Ovary (tissue), 9 donors: Measurements from ENCODE around the gene LIM2. TPM values are rescaled to one million over a fixed set of nuclear protein-coding genes. Genes with fewer than 3 reads are reported as not detected.

Source experiments
- DNase-seq, 5 donors: peaks; one replicate each; pipeline ENCODE4 v3.0.0-alpha.2; 2019 to 2020
- H3K27ac ChIP-seq, 2 donors: fragments of 200-600 bp; one replicate each; pipeline versions ENCODE4 v1.5.1 to v1.8.0; 2019 to 2022
- H3K27me3 ChIP-seq: fragments of 200-600 bp; one replicate; pipeline ENCODE4 v1.8.0; 2022
- H3K36me3 ChIP-seq: fragments of 200-600 bp; sonication (generic); one replicate; pipeline ENCODE4 v1.5.1; 2019
- H3K4me1 ChIP-seq: one replicate; pipeline ENCODE4 v1.8.1; 2013; ENCODE audit warnings: mild to moderate bottlenecking, moderate library complexity; ENCODE audit not compliant: insufficient read depth
- H3K4me3 ChIP-seq: fragments of 200-600 bp; sonication (generic); one replicate; pipeline ENCODE4 v1.5.1; 2017
- H3K9me3 ChIP-seq, 2 donors: fragments of 200-600 bp in 1 of 2; sonication (generic) in 1 of 2; one replicate each; pipeline versions ENCODE4 v1.5.1 to v1.8.1; 2013 to 2019; ENCODE audit warnings: mild to moderate bottlenecking in 1 of 2, moderate library complexity in 1 of 2
- CTCF ChIP-seq, 3 donors: fragments of 450-650 bp in 2 of 3; fragments of 200-600 bp in 1 of 3; IDR thresholded peaks; one replicate each; pipeline versions ENCODE4 v1.5.1 to v1.8.0; 2016 to 2022; ENCODE audit warnings: antibody characterized with exemption in 3 of 3, mild to moderate bottlenecking in 1 of 3
- EP300 ChIP-seq: sonication (generic); formaldehyde crosslinking; IDR thresholded peaks from one replicate; pipeline ENCODE4 v1.6.1; 2017; ENCODE audit warnings: antibody characterized with exemption
- POLR2A ChIP-seq: fragments of 450-650 bp; IDR thresholded peaks from one replicate; pipeline ENCODE4 v1.6.1; 2017; ENCODE audit warnings: antibody characterized with exemption, mild to moderate bottlenecking, moderate library complexity
- WGBS, 3 donors: extraction: QIAGEN DNeasy Blood & Tissue Kit in 1 of 3; methylation state at CpG; one replicate each; pipeline versions ENCODE4 v1.1.5 to v1.1.7; 2013 to 2017; 5-methylcytosine and 5-hydroxymethylcytosine counted together
- intact Hi-C, 4 donors: fragments of 100-400 bp; cut with DNase I; formaldehyde crosslinking; loops; one replicate each; pipeline versions ENCODE4 v1.11.0 to v1.15.1; 2022 to 2023
- polyA plus RNA-seq, 2 donors: library from polyadenylated mRNA; stranded (reverse); fragments of 200-250 nt in 1 of 2; fragments of 350-450 nt in 1 of 2; fragmentation: Illumina TruSeq in 1 of 2; extraction: RNeasy Lipid Tissue Mini Kit (QIAGEN cat#74804) in 1 of 2; gene quantifications; one replicate each; pipeline ENCODE4 v1.2.3, GENCODE V29; 2013 to 2014
- total RNA-seq, 7 donors: library from RNA; depleted of rRNA in 2 of 7; stranded (reverse); fragments of >200 nt in 2 of 7; fragmentation: NEBNext Ultra II Directional in 3 of 7; extraction: Animal tissue kit (Norgen Biotek cat#: 25700) in 3 of 7; gene quantifications; one replicate each; pipeline versions ENCODE4 v1.1.0 to v1.2.4, GENCODE V29; 2016 to 2023
- donor health status: DM: no; HTN: no; CAD: no; lungs with moderate emphysema.
- donor health status: DM: no; HTN: no; CAD: no.
- donor health status: Bipolar disorder and iron deficiency.
- donor health status: DM: yes; HTN: yes; CAD: no.
- donor health status: DM: no; HTN: no; CAD: no.
- donor health status: DM: yes; HTN: yes; CAD: no.

Gene LIM2
- total and polyA plus RNA-seq, 9 donors: not detected

DNA sequence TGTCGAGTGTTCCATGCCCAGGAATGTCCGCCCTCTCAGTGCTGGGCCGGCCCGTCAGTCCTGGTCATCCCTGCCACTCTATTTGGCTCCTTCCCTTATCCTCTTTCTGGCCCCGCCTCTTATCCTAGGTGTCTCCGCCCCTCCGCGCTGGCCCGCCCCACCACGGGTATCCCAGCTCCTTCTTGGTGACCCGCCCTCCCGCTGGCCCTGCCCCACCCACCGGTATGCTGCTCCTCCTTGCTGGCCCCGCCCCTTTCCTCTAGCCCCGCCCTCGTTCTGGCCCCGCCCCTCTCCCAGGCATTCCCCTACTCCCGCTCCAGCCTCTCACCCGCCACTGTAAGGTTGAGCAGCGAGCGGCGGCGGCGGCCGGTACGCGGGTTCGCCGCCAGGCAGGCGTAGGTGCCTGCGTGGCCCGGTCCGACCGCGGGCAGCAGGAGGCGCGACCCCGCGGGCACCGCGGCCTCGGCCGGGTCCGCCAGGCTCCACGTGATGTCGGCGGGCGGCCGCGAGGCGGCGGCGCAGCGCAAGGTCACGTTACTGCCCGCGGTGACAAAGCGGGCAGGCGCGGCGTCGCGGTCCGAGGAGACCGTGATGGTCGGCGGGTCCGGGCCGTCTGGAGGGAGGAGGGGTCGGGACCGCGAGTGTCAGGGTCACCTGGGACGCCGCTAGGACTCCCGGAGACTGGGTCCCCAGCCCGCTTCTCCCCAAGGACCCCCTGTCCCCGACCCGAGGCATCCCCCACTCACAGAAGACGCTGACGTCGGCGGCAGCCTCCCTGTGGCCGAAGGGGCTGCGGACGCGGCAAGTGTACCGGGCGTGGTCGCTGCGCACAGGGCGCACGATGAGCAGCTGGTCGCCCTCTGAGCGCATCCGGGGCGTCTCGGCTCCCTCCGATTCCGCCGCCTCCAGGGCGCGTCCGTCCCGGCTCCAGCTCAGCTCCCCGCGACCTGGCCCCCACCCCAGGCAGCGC, 47.8 kb downstream of the LIM2 start:
- 1 to 2% (median 1%) methylated on average over 68 to 107 of the region's 107 CpGs for WGBS, 3 donors

GRCh38 chr19:51339313-51339686, 48.5 kb downstream of the LIM2 start:
- Histone ChIP-seq H3K9me3 (no peaks in the 10 kb centered on the region), H3K27me3 (no peaks in the 10 kb centered on the region), H3K36me3 (no peaks in the 10 kb centered on the region), H3K4me3 (peak overlapping the region; percentile 80), H3K4me1 (peaks cover 2% of the 10 kb centered on the region), H3K27ac (peak overlapping the region in 1 of 2 donors; percentile 51)
- TF ChIP-seq EP300 (no peak), CTCF (IDR thresholded peaks at IDR 0.05) (no peak)
- DNase-seq: no peak
- 1 to 2% (median 1%) methylated on average over 10 of the region's 10 CpGs for WGBS, 3 donors
- intact Hi-C loops: loop anchor here in 3 of 4 donors (5.0 to 10.0 kb wide), 4 partner anchors 96 to 318 kb away; no protein-coding TSS in a partner anchor

More for the DNA sequence above, 47.8 kb downstream of the LIM2 start:
- peak in 2 of 3 donors; percentile 84 to 88 for TF ChIP-seq CTCF (IDR thresholded peaks at IDR 0.05)
- TF ChIP-seq EP300: no peak
- TF ChIP-seq POLR2A: peak; percentile 86
- intact Hi-C loops: loop anchor here in 3 of 4 donors (1.0 to 10.0 kb wide), 7 partner anchors 26 to 317 kb away; partner anchors contain the start of genes ETFB (in 2 of the 3) and C19orf84 (in 1 of the 3)
- H3K27ac ChIP-seq: peak overlapping the region; percentile 66 to 77
- H3K36me3 ChIP-seq: no peaks in the 10 kb centered on the region
- no peaks in the 10 kb centered on the region for H3K9me3 ChIP-seq
- peak; percentile 99 for DNase-seq
- no peaks in the 10 kb centered on the region for H3K27me3 ChIP-seq
- H3K4me3 ChIP-seq: peak overlapping the region; percentile 80
- peaks cover 2% of the 10 kb centered on the region for H3K4me1 ChIP-seq

DNA sequence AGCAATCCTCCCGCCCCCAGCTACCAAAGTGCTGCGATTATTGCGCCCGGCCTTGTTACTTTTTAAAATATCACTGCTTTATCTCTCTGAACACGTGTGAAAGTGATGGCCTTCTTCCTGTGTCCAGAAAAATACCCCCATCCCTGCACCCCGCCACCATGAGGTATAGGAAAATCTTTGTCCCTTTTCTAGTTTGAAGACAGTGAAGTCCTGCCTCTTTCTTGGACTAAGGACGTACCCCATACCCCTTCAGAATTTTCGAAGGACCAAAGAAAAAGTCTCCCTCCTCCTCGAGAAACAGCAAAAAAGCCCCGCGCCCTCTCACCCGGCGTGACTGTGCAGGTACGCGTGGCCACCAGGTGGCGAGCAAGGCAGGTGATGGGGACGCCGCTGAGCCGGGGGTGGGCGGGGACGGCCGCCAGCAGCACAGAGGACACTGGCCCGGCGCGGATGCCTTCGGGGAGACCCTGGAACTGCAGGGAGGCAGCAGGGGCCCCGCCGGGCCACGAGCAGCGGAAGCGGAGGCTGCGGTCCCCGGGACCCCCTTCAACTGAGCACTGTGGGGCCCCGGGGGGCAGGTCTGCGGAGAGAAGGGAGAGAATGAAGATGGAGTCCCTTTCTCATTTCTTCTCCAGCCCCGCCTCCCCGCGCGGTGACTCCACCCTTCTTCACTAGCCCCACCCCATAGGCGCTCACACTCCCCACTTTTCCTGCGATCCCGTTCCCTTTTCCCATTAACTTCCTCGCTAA, 49.0 kb downstream of the LIM2 start:
- H3K36me3 ChIP-seq: no peaks in the 10 kb centered on the region
- H3K4me1 ChIP-seq: peaks cover 2% of the 10 kb centered on the region
- TF ChIP-seq CTCF (IDR thresholded peaks at IDR 0.05) (peak; percentile 84 to 94 (median 90)), POLR2A (no peak), EP300 (no peak)
- H3K9me3 ChIP-seq: no peaks in the 10 kb centered on the region
- peak overlapping the region; percentile 80 for H3K4me3 ChIP-seq
- peak overlapping the region in 1 of 2 donors; percentile 61 for H3K27ac ChIP-seq
- H3K27me3 ChIP-seq: no peaks in the 10 kb centered on the region
- WGBS, 3 donors: 2 to 4% (median 3%) methylated on average over 35 to 43 of the region's 43 CpGs
- intact Hi-C loops: loop anchor here in 3 of 4 donors (5.0 to 10.0 kb wide), 4 partner anchors 96 to 319 kb away; no protein-coding TSS in a partner anchor
- peak; percentile 83 to 92 (median 89) for DNase-seq
